HG03378 (cell line): ENCODE results near the gene RASSF10.

Source experiments
- ATAC-seq: cut with Tn5 transposase; IDR thresholded peaks from one replicate; pipeline ENCODE4 v1.9.1; 2021; ENCODE audit warnings: mild to moderate bottlenecking, moderate library complexity; ENCODE audit not compliant: unreplicated experiment

The RASSF10 gene

GRCh38 chr11:13053255-13053917 lies 44.3 kb downstream of the RASSF10 start:
- ATAC-seq = no peak

GRCh38 chr11:13054278-13054677 lies 45.2 kb downstream of the RASSF10 start:
- no peak for ATAC-seq

GRCh38 chr11:13055200-13055599 lies 46.1 kb downstream of the RASSF10 start:
- no peak for ATAC-seq

- ATAC-seq = no peak
Observed at GRCh38 chr11:13061294-13061990, 52.3 kb downstream of the RASSF10 start.
